Left lung (tissue), 10 donors: Measurements from ENCODE around the gene ACTN2. TPM values are rescaled to one million over a fixed set of nuclear protein-coding genes. Genes with fewer than 3 reads are reported as not detected.
A peak's percentile ranks its signal among the peaks of the same experiment; 100 is the strongest.

Experiments
- ATAC-seq: fragments of 200-7000 bp; cut with Tn5 transposase; one replicate; pipeline ENCODE4 v1.9.1; 2020; ENCODE audit warnings: moderate library complexity
- DNase-seq, 4 donors: peaks; one replicate each; pipeline ENCODE4 v3.0.0-alpha.2; 2013 to 2020
- H3K27ac ChIP-seq, 2 donors: fragments of 200-600 bp; sonication (generic) in 1 of 2; one replicate each; pipeline versions ENCODE4 v1.5.0 to v1.8.0; 2020 to 2021
- H3K27me3 ChIP-seq, 2 donors: fragments of 200-600 bp; sonication (generic) in 1 of 2; one replicate each; pipeline versions ENCODE4 v1.5.0 to v1.8.0; 2020 to 2021
- H3K36me3 ChIP-seq, 2 donors: fragments of 200-600 bp; sonication (generic) in 1 of 2; one replicate each; pipeline versions ENCODE4 v1.5.0 to v1.8.0; 2020 to 2021
- H3K4me1 ChIP-seq, 2 donors: fragments of 200-600 bp; one replicate each; pipeline ENCODE4 v1.8.0; 2021
- H3K4me3 ChIP-seq, 2 donors: fragments of 200-600 bp; sonication (generic) in 1 of 2; one replicate each; pipeline versions ENCODE4 v1.5.0 to v1.8.0; 2020 to 2021; ENCODE audit warnings: mild to moderate bottlenecking in 1 of 2
- H3K9me3 ChIP-seq, 2 donors: fragments of 200-600 bp; sonication (generic) in 1 of 2; one replicate each; pipeline versions ENCODE4 v1.5.0 to v1.8.0; 2020 to 2021
- CTCF ChIP-seq, 2 donors: fragments of 200-600 bp; sonication (generic) in 1 of 2; IDR thresholded peaks; one replicate each; pipeline versions ENCODE4 v1.5.0 to v1.8.0; 2021; ENCODE audit warnings: antibody characterized with exemption in 2 of 2
- intact Hi-C, 2 donors: fragments of 100-400 bp; cut with DNase I; formaldehyde crosslinking; loops; one replicate each; pipeline versions ENCODE4 v1.11.2 to v1.14.2; 2022
- polyA plus RNA-seq, 6 donors: library from polyadenylated mRNA; unstranded; fragments of 120-200 nt; gene quantifications; one replicate each; pipeline ENCODE4 v1.2.1, GENCODE V29; 2013; ENCODE audit not compliant: insufficient read length in 6 of 6
- total RNA-seq, 2 donors: library from RNA; stranded (reverse); fragmentation: NEBNext Ultra II Directional; extraction: Animal tissue kit (Norgen Biotek cat#: 25700); gene quantifications; one replicate each; pipeline ENCODE4 v1.2.1, GENCODE V29; 2021
- donor health status: DM: no; HTN: yes; CAD: no.
- donor health status: DM: no; HTN: no; CAD: no.

ACTN2 gene
- total and polyA plus RNA-seq, 8 donors, result 1.3 to 4.0 (median 2.5) TPM

GRCh38 chr1:236768601-236769000, 82.3 kb downstream of the ACTN2 start:
- no peak for ATAC-seq
- no peaks in the 10 kb centered on the region for H3K4me1 ChIP-seq
- no peak overlapping the region for H3K4me3 ChIP-seq
- intact Hi-C loops, result loop anchor here in 1 of 2 donors (10.0 kb wide), 1 partner anchor 86 kb away; no protein-coding TSS in a partner anchor
- H3K9me3 ChIP-seq, result no peaks in the 10 kb centered on the region
- H3K36me3 ChIP-seq, result no peaks in the 10 kb centered on the region
- H3K27me3 ChIP-seq, result peaks cover 0 to 17% of the 10 kb centered on the region in 2 donors
- no peak overlapping the region for H3K27ac ChIP-seq
- TF ChIP-seq CTCF (IDR thresholded peaks at IDR 0.05), result no peak
- DNase-seq, result no peak

- Histone ChIP-seq H3K36me3 (no peaks in the 10 kb centered on the region), H3K27me3 (peaks cover 0 to 21% of the 10 kb centered on the region in 2 donors), H3K27ac (no peak overlapping the region), H3K4me3 (no peak overlapping the region), H3K9me3 (peaks cover 0 to 5% of the 10 kb centered on the region in 2 donors), H3K4me1 (no peaks in the 10 kb centered on the region)
- intact Hi-C loops, result no loop called here
- TF ChIP-seq CTCF (IDR thresholded peaks at IDR 0.05), result no peak
- no peak for ATAC-seq
- DNase-seq, result no peak
These were observed 87.6 kb downstream of the ACTN2 start for GRCh38 chr1:236773919-236774318.

- peaks cover 0 to 14% of the 10 kb centered on the region in 2 donors for H3K27me3 ChIP-seq
- no peaks in the 10 kb centered on the region for H3K4me1 ChIP-seq
- intact Hi-C loops, result no loop called here
- peak; percentile 67 for ATAC-seq
- TF ChIP-seq CTCF (IDR thresholded peaks at IDR 0.05), result no peak
- peaks cover 0 to 14% of the 10 kb centered on the region in 2 donors for H3K9me3 ChIP-seq
- H3K27ac ChIP-seq, result no peak overlapping the region
- peak in 1 of 4 donors; percentile 28 for DNase-seq
- no peaks in the 10 kb centered on the region for H3K36me3 ChIP-seq
- H3K4me3 ChIP-seq, result no peak overlapping the region
These were observed 88.6 kb downstream of the ACTN2 start for GRCh38 chr1:236774926-236775325.

- Histone ChIP-seq H3K27me3 (peaks cover 0 to 6% of the 10 kb centered on the region in 2 donors), H3K4me1 (no peaks in the 10 kb centered on the region), H3K27ac (no peak overlapping the region), H3K36me3 (no peaks in the 10 kb centered on the region), H3K9me3 (peaks cover 0 to 14% of the 10 kb centered on the region in 2 donors), H3K4me3 (no peak overlapping the region)
- intact Hi-C loops, result no loop called here
- no peak for ATAC-seq
- TF ChIP-seq CTCF (IDR thresholded peaks at IDR 0.05), result no peak
- no peak for DNase-seq
These were observed 93.0 kb downstream of the ACTN2 start for GRCh38 chr1:236779312-236779711.

GRCh38 chr1:236785477-236785876, 99.2 kb downstream of the ACTN2 start:
- Histone ChIP-seq H3K9me3 (no peaks in the 10 kb centered on the region), H3K4me1 (no peaks in the 10 kb centered on the region), H3K4me3 (no peak overlapping the region), H3K36me3 (no peaks in the 10 kb centered on the region), H3K27ac (no peak overlapping the region), H3K27me3 (peaks cover 0 to 3% of the 10 kb centered on the region in 2 donors)
- DNase-seq (no peak), ATAC-seq (no peak)
- intact Hi-C loops, result no loop called here
- TF ChIP-seq CTCF (IDR thresholded peaks at IDR 0.05), result no peak
